Esophagus squamous epithelium (tissue), 5 donors: ENCODE results near the gene BORCS8. TPM values are rescaled to one million over a fixed set of nuclear protein-coding genes. Genes with fewer than 3 reads are reported as not detected.

ENCODE experiments used
- DNase-seq: peaks from one replicate; lab custom pipeline; 2025; lab: John Stamatoyannopoulos, UW
- H3K27ac ChIP-seq, 4 donors: fragments of 200-600 bp; sonication (generic); one replicate each; pipeline ENCODE4 v1.5.1; 2016 to 2019; ENCODE audit warnings: mild to moderate bottlenecking in 1 of 4
- H3K27me3 ChIP-seq, 4 donors: fragments of 200-600 bp; sonication (generic); 1 replicate in 3 of 4; 2 replicates in 1 of 4; pipeline versions ENCODE4 v1.5.1 to v1.6.0; 2017 to 2021; ENCODE audit warnings: antibody characterized with exemption in 1 of 4
- H3K36me3 ChIP-seq, 3 donors: fragments of 200-600 bp; sonication (generic); one replicate each; pipeline ENCODE4 v1.5.1; 2016 to 2019
- H3K4me1 ChIP-seq, 3 donors: fragments of 200-600 bp; sonication (generic); one replicate each; pipeline ENCODE4 v1.5.1; 2017 to 2019
- H3K4me3 ChIP-seq, 4 donors: fragments of 200-600 bp; sonication (generic); 1 replicate in 3 of 4; 2 replicates in 1 of 4; pipeline ENCODE4 v1.5.1; 2016 to 2019; ENCODE audit warnings: mild to moderate bottlenecking in 2 of 4, moderate library complexity in 1 of 4
- H3K9me3 ChIP-seq, 3 donors: fragments of 200-600 bp; sonication (generic); one replicate each; pipeline ENCODE4 v1.5.1; 2016 to 2019
- POLR2A ChIP-seq, 4 donors: fragments of 450-650 bp; IDR thresholded peaks; one replicate each; pipeline ENCODE4 v1.6.1; 2017; ENCODE audit warnings: antibody characterized with exemption in 4 of 4, mild to moderate bottlenecking in 4 of 4, moderate library complexity in 3 of 4
- WGBS, 2 donors: methylation state at CpG; one replicate each; pipeline ENCODE4 v1.1.5; 2018; 5-methylcytosine and 5-hydroxymethylcytosine counted together
- intact Hi-C: fragments of 100-400 bp; cut with DNase I; formaldehyde crosslinking; loops from one replicate; pipeline ENCODE4 v1.15.0; 2022
- total RNA-seq, 4 donors: library from RNA; depleted of rRNA; stranded (reverse); fragments of >200 nt; gene quantifications; one replicate each; pipeline ENCODE4 v1.1.0, GENCODE V29; 2016
- TF ChIP-seq, protein P1 (sequence below), 6 experiments: fragments of 450-650 bp in 4 of 6; fragments of 200-600 bp in 2 of 6; sonication (generic) in 2 of 6; IDR thresholded peaks; one replicate each; pipeline ENCODE4 v1.5.1; 2016 to 2019; ENCODE audit warnings: antibody characterized with exemption in 6 of 6, mild to moderate bottlenecking in 4 of 6, moderate library complexity in 4 of 6
- donor health status: DM: yes; HTN: yes; CAD: no.

Gene BORCS8
- total RNA-seq, 4 donors from 2014 or later, result 8.8 to 15.4 (median 10.9) TPM

DNA sequence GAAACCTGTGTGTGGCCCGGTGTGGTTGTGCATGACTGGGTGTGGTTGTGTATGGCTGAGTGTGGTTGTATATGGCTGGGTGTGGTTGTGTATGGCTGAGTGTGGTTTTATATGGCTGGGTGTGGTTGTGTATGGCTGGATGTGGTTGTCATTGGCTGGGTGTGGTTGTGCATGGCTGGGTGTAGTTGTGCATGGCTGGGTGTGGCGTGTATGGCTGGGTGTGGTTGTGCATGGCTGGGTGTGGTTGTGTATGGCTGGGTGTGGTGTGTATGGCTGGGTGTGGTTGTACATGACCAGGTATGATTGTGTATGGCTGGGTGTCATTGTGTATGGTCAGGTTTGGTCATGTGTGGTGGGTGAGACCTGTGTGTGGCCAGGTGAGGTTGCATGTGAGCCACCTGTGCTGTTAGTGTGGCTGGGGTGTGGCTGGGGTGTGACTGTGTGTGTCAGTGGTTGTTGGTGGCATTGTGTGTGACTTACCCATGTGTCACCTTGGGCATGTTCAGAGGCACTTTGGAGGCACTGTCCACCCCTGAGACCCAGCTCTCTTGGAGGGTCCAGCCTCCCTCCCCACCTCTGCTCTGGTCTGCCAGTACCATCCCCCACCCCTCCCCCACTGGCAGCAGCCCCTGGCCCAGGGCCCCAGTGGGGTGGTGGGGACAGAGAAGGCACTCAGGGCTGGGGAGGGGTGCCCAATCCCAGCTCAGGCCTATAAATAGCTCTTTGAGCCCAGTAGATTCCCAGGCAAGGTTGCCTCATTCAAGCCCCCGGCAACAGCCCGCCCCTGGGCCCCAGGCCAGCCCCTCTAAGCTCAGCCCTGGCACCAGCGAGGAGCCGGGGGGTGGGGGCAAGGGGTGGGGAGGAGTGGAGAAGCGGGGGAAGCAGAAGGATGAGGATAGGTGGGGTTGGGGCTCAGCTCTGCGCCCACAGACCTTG is 16.0 kb upstream of the BORCS8 start:
- DNase-seq, result no peak
- Histone ChIP-seq H3K9me3 (no peaks in the 10 kb centered on the region), H3K27ac (peak overlapping the region in 2 of 4 donors; percentile 1 to 46), H3K4me3 (no peak overlapping the region), H3K4me1 (peaks cover 0 to 13% (median 1%) of the 10 kb centered on the region in 3 donors), H3K27me3 (peaks cover 0 to 68% (median 14%) of the 10 kb centered on the region in 4 donors), H3K36me3 (no peaks in the 10 kb centered on the region)
- intact Hi-C loops, result no loop called here
- 69 to 71% methylated on average over 3 of the region's 8 CpGs for WGBS, 2 donors
- TF ChIP-seq POLR2A (IDR thresholded peaks at IDR 0.05), result no peak
- TF ChIP-seq, protein P1, sequence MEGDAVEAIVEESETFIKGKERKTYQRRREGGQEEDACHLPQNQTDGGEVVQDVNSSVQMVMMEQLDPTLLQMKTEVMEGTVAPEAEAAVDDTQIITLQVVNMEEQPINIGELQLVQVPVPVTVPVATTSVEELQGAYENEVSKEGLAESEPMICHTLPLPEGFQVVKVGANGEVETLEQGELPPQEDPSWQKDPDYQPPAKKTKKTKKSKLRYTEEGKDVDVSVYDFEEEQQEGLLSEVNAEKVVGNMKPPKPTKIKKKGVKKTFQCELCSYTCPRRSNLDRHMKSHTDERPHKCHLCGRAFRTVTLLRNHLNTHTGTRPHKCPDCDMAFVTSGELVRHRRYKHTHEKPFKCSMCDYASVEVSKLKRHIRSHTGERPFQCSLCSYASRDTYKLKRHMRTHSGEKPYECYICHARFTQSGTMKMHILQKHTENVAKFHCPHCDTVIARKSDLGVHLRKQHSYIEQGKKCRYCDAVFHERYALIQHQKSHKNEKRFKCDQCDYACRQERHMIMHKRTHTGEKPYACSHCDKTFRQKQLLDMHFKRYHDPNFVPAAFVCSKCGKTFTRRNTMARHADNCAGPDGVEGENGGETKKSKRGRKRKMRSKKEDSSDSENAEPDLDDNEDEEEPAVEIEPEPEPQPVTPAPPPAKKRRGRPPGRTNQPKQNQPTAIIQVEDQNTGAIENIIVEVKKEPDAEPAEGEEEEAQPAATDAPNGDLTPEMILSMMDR (IDR thresholded peaks at IDR 0.05), result no peak

DNA sequence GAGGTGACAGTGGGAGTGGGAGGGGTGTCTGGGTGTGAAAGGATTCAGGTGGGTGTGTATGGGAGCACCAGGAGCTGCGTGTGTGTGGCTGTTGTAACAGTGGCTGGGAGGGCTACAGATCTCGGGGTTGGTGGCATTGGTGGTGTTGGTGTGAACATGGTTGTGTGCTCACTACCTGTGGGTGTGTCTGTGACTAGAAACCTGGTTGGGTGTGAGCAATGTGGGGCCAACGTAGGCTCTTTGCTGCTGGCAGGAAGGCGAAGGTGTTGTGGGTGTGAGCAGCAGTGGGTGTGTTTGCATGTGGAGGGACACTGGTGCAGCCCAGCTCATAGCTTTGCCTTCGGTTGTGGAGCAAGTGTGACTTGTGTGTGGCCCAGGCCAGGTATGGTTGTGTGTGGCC is 15.0 kb upstream of the BORCS8 start:
- H3K4me3 ChIP-seq, result no peak overlapping the region
- no peak overlapping the region for H3K27ac ChIP-seq
- H3K9me3 ChIP-seq, result no peaks in the 10 kb centered on the region
- 42 to 54% methylated on average over 4 to 5 of the region's 5 CpGs for WGBS, 2 donors
- peaks cover 0 to 58% (median 6%) of the 10 kb centered on the region in 4 donors for H3K27me3 ChIP-seq
- peaks cover 0 to 23% (median 11%) of the 10 kb centered on the region in 3 donors for H3K4me1 ChIP-seq
- DNase-seq, result no peak
- intact Hi-C loops, result no loop called here
- no peak for TF ChIP-seq POLR2A (IDR thresholded peaks at IDR 0.05)
- TF ChIP-seq, protein P1 (IDR thresholded peaks at IDR 0.05), result no peak
- H3K36me3 ChIP-seq, result peaks cover 0 to under 1% (median 0%) of the 10 kb centered on the region in 3 donors

DNA sequence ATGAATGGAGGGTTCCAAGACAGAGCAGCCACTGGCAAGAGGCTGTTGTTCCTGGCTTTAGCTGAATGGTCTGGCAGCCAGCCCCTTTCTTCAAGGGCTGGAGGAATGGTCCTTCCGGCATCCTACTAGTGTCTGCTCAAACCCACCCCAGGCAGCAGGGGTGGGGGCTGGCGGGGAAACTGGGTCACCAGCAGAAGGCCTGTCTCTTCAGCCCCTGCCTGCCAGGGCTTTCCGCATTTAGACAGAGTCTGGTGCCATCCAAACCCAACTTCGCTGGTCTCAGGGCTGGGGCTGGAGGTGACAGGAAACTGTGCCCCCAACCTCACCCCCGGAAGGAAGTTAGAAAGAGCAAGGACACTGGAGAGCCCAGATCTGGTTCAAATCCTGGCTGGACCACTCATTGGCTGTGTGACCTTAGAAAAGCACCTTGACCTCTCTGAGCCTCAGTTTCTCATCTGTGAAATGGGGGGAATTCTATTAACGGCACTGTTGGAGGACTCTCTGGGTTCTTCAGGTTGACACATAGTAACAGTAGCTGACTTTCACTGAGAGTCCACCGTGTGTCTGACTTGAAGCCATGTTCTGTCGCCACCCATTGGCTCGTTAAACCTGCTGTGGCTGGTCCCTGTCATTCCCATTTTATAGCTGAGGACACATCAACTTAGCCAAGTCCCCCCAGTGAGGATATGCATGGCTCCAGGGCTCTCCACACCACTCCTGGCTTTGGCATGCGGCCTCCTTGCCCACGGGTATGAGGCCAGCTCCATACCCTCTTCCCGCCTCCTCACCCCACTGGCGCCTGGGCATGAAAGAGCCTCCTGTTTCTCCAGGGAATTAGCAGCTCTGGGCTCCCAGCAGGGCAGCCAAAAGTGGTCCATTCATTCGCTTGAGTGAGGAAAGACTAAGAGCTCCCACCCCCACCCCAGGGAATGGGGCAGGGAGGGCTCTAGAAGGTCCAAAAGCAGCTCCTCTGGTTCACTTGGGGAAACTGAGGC is 13.8 kb upstream of the BORCS8 start:
- H3K4me1 ChIP-seq, result peaks cover 0 to 32% (median 11%) of the 10 kb centered on the region in 3 donors
- DNase-seq, result no peak
- intact Hi-C loops, result no loop called here
- TF ChIP-seq, protein P1 (IDR thresholded peaks at IDR 0.05), result no peak
- no peak for TF ChIP-seq POLR2A (IDR thresholded peaks at IDR 0.05)
- WGBS, 2 donors, result 45 to 47% methylated on average over 7 to 8 of the region's 14 CpGs
- H3K9me3 ChIP-seq, result no peaks in the 10 kb centered on the region
- peaks cover 0 to 12% (median 5%) of the 10 kb centered on the region in 3 donors for H3K36me3 ChIP-seq
- no peak overlapping the region for H3K4me3 ChIP-seq
- peaks cover 0 to 46% (median 2%) of the 10 kb centered on the region in 4 donors for H3K27me3 ChIP-seq
- H3K27ac ChIP-seq, result no peak overlapping the region

DNA sequence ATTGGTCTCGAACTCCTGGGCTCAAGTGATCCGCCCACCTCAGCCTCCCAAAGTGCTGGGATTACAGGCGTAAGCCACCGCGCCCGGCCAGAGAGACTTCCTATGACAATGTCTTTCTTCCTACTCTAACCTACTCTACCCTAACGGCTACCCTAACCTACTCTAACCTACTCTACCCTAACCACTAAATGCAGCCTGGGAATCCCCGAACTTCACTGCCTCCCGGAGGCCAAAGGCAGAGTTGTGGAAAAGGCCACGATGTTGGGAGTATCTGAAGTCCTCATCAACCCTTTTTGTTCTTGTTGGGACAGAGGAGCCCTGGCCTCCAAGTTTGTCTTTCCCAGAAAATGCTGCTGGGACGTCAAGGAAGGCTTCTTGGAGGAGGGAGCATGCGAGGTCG is 12.2 kb upstream of the BORCS8 start:
- intact Hi-C loops, result no loop called here

More for the DNA sequence above, 12.2 kb upstream of the BORCS8 start:
- Histone ChIP-seq H3K36me3 (peaks cover 5 to 25% (median 5%) of the 10 kb centered on the region in 3 donors), H3K4me1 (peaks cover 0 to 32% (median 11%) of the 10 kb centered on the region in 3 donors), H3K27me3 (peaks cover 0 to 31% (median 2%) of the 10 kb centered on the region in 4 donors), H3K4me3 (no peak overlapping the region), H3K27ac (no peak overlapping the region), H3K9me3 (no peaks in the 10 kb centered on the region)
- TF ChIP-seq, protein P1 (IDR thresholded peaks at IDR 0.05), result no peak
- no peak for TF ChIP-seq POLR2A (IDR thresholded peaks at IDR 0.05)
- 64 to 73% methylated on average over 12 of the region's 13 CpGs for WGBS, 2 donors
- no peak for DNase-seq
